Panc1 (cell line): ENCODE results near the gene ZNF710. TPM values are rescaled to one million over a fixed set of nuclear protein-coding genes. Genes with fewer than 3 reads are reported as not detected.

Experiments
- ATAC-seq: fragments of 200-7000 bp; cut with Tn5 transposase; 2 replicates; pipeline ENCODE4 v1.9.1; 2020; ENCODE audit warnings: mild to moderate bottlenecking, moderate library complexity
- BruUV-seq: library from RNA; stranded (reverse); fragments of 400-500 nt; replicated peaks from 2 replicates; lab custom pipeline; 2021; lab: Mats Ljungman, UMichigan
- CTCF ChIA-PET: fragments of 300-600 bp; sonication (Branson Sonifier 250); formaldehyde crosslinking; loops from one replicate; lab custom pipeline; 2022; ENCODE audit warnings: antibody characterized with exemption; lab: Charles Lee
- POLR2A ChIA-PET: fragments of 300-600 bp; sonication (Branson Sonifier 250); formaldehyde crosslinking; loops from one replicate; lab custom pipeline; 2022; ENCODE audit warnings: antibody characterized with exemption; lab: Charles Lee
- DNase-seq: peaks from one replicate; pipeline ENCODE4 v3.0.0-alpha.2; 2010; ENCODE audit warnings: low read depth, low spot score
- H3K27ac ChIP-seq: 2 replicates; pipeline ENCODE4 v1.5.1; 2011; ENCODE audit warnings: mild to moderate bottlenecking, low read length, inconsistent platforms
- H3K27me3 ChIP-seq: fragments of 200-500 bp; sonication (Bioruptor generic); 2 replicates; pipeline ENCODE4 v1.6.0; 2014; ENCODE audit warnings: low read length, inconsistent platforms; ENCODE audit not compliant: control insufficient read depth, insufficient read depth
- H3K36me3 ChIP-seq: fragments of 200-500 bp; sonication (Bioruptor generic); 2 replicates; pipeline ENCODE4 v1.5.1; 2014; ENCODE audit warnings: inconsistent platforms, mild to moderate bottlenecking, low read length, moderate library complexity; ENCODE audit not compliant: control insufficient read depth, insufficient read depth
- H3K4me1 ChIP-seq: 2 replicates; pipeline ENCODE4 v1.5.1; 2011; ENCODE audit warnings: inconsistent platforms, mild to moderate bottlenecking, low read length, moderate library complexity; ENCODE audit not compliant: control insufficient read depth, insufficient read depth
- H3K4me3 ChIP-seq, 2 experiments: 2 replicates each; pipeline ENCODE4 v1.5.1; 2011 to 2012; ENCODE audit warnings: low read depth in 2 of 2, low read length in 2 of 2, mild to moderate bottlenecking in 2 of 2, inconsistent platforms in 1 of 2, moderate library complexity in 1 of 2
- H3K9me3 ChIP-seq: fragments of 200-500 bp; sonication (Bioruptor generic); 2 replicates; pipeline ENCODE4 v1.5.1; 2014; ENCODE audit warnings: low read depth, mild to moderate bottlenecking, inconsistent platforms, low read length, moderate library complexity; ENCODE audit not compliant: control insufficient read depth, insufficient read depth
- CTCF ChIP-seq: fragments of 450-650 bp; IDR thresholded peaks from 2 replicates; pipeline ENCODE4 v1.5.1; 2017; ENCODE audit warnings: mild to moderate bottlenecking
- POLR2AphosphoS5 ChIP-seq: IDR thresholded peaks from 2 replicates; pipeline ENCODE4 v1.6.1; 2012; ENCODE audit warnings: mild to moderate bottlenecking, low read depth, low read length, moderate library complexity
- REST ChIP-seq, 2 experiments: IDR thresholded peaks; 2 replicates each; pipeline ENCODE4 v1.6.1; 2011 to 2012; ENCODE audit warnings: low read depth in 2 of 2, control low read depth in 1 of 2, low read length in 1 of 2, mild to moderate bottlenecking in 1 of 2, moderate library complexity in 1 of 2; ENCODE audit not compliant: insufficient read depth in 1 of 2
- SIN3A ChIP-seq: IDR thresholded peaks from 2 replicates; pipeline ENCODE4 v1.6.1; 2012; ENCODE audit warnings: low read depth, mild to moderate bottlenecking, low read length, moderate library complexity, borderline replicate concordance; ENCODE audit not compliant: insufficient read depth
- TCF7L2 ChIP-seq: IDR thresholded peaks from 2 replicates; pipeline ENCODE4 v1.6.1; 2011; ENCODE audit warnings: mild to moderate bottlenecking, low read depth, low read length, inconsistent platforms
- in situ Hi-C: cut with HindIII; loops from 2 replicates; pipeline ENCODE4 v1.10.0; 2016; ENCODE audit warnings: low sequenced_read_pairs, low pct_unique_long_range_greater_than_20kb
- intact Hi-C: fragments of 100-400 bp; cut with micrococcal nuclease; formaldehyde crosslinking; loops from one replicate; pipeline ENCODE4 v1.10.0; 2022; ENCODE audit not compliant: unreplicated experiment
- total RNA-seq: library from RNA; stranded (reverse); gene quantifications from one replicate; pipeline ENCODE4 v1.2.1, GENCODE V29; 2021; ENCODE audit not compliant: unreplicated experiment

Gene ZNF710
- total RNA-seq, 1 experiment from 2014 or later: 15.8 TPM

GRCh38 chr15:90029024-90029423, 27.9 kb downstream of the ZNF710 start:
- no TSS peak for BruUV-seq
- ATAC-seq: no peak
- POLR2A ChIA-PET: no interaction called here
- TF ChIP-seq SIN3A (no peak), POLR2AphosphoS5 (no peak), REST (IDR thresholded peaks at IDR 0.05; ENCODE audit: insufficient read depth in 1 of 2, low read depth in 2 of 2, low read length in 1 of 2) (no peak), TCF7L2 (no peak), CTCF (no peak)
- Histone ChIP-seq H3K27me3 (no peaks in the 10 kb centered on the region), H3K9me3 (no peaks in the 10 kb centered on the region), H3K36me3 (no peaks in the 10 kb centered on the region), H3K4me1 (peaks cover 8% of the 10 kb centered on the region), H3K27ac (no peak overlapping the region), H3K4me3 (no peak overlapping the region)
- in situ Hi-C loops (no loop called here), intact Hi-C loops (no loop called here)
- CTCF ChIA-PET: no interaction called here
- no peak for DNase-seq

- Histone ChIP-seq H3K4me1 (peaks cover 18% of the 10 kb centered on the region), H3K9me3 (no peaks in the 10 kb centered on the region), H3K27me3 (no peaks in the 10 kb centered on the region), H3K4me3 (no peak overlapping the region), H3K27ac (no peak overlapping the region), H3K36me3 (no peaks in the 10 kb centered on the region)
- no peak for DNase-seq
- TF ChIP-seq REST (IDR thresholded peaks at IDR 0.05; ENCODE audit: insufficient read depth in 1 of 2, low read depth in 2 of 2, low read length in 1 of 2): no peak
- no peak for TF ChIP-seq SIN3A
- no peak for TF ChIP-seq CTCF
- no peak for TF ChIP-seq POLR2AphosphoS5
- TF ChIP-seq TCF7L2: no peak
- ATAC-seq: no peak
- CTCF ChIA-PET: interaction anchor here (0.6 kb wide), 1 partner anchor 66 kb away, joined by 4 read pairs; no protein-coding TSS in a partner anchor
- in situ Hi-C loops (no loop called here), intact Hi-C loops (no loop called here)
- BruUV-seq: no TSS peak
- POLR2A ChIA-PET: no interaction called here
These were observed 29.3 kb downstream of the ZNF710 start for GRCh38 chr15:90030376-90030775.
